NCI-H2171 (cell line): ENCODE measurements around the gene HSFX2.
"Not testable (repeated sequence)": the region's sequence is repeated elsewhere in the genome, so short reads cannot be mapped to it uniquely, and the experiment has no call there.

ENCODE experiments used
- DNase-seq: peaks from one replicate; lab custom pipeline; 2025; lab: John Stamatoyannopoulos, UW

Gene HSFX2

DNA sequence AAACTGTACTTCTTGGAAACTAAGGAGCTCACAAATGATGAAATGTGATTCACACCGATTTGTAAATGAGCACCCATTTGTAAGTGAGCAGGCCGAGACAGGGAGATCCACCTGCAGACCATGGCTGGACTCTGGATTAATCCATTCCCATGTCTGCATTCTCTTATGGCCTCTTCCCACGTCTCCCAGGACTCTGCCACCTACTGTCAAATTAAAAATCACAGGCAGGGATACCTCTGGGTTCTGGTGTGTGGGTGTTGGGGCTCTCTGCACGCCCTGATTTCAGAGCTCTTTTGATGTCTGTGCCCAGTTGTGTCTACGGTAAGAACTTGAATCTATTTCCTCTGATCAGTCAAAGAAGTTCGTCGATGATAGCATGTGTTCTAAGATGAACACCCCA lies 4.1 kb downstream of the HSFX2 start:
- not testable (repeated sequence) for DNase-seq

DNA sequence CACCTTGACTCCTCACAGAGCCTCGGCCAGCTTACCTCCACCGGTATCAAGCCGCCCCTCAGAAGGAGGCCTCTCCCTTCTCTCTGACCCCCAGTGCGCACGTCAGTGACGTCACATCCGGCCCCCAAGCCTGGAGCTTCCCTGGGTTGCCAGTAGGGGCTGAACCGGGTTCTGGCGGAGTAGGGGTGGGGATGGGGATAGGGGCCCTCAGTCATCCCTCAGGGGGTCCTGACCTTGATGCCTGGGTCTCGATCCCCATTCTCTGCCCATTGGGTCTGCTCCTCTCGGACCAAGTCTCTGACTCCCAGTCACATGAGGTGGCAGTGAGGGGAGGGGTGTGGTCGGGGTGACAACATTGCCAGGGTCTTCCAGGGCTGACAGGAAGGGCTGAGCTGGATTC lies 7.8 kb downstream of the HSFX2 start, which contains the start of gene MAGEA9B:
TSS of gene MAGEA9B (minus strand) at position 101 of the 400 bp plus-strand sequence. CDS start 4,280 bp downstream, outside the sequence.
- not testable (repeated sequence) for DNase-seq

DNA sequence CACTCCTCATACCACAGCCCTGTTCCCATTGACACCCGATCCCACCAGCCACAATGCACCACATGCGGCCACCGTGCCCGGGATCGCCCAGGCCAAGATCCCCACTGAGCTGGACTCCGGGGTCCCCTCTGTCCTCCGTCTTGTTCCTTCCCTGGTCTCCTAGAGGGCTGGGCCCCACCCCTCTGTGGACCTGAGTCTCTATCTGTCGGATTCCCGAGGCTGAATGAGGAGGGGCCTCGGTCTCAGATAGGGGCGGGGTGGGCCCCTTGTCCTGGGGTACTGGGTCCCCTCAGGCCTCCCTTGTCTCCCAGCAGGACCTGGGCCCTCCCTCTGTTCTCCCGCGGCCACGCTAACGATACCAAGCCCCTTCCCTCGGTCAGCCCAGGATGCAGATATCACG lies 9.5 kb downstream of the HSFX2 start:
- not testable (repeated sequence) for DNase-seq

DNA sequence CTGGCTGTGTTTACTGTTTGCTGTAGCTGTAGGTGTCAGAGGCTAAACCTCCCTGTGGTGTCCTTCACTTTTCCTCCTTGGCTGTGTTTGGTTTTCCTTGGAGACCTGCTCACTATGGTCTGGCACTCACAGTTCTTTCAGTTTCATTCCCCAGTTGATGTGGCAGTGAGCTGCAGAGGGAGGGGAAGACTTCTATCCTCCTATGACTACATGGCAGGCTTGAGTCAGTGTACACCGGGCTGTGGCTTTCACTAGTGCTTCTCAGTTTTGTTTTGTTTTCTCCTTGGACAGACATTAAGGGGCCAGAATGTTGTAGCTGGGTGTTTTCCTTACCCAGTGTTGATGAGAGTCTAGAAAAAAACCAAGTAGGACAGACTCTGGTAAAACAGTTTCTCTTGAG lies 21.7 kb downstream of the HSFX2 start:
- not testable (repeated sequence) for DNase-seq

DNA sequence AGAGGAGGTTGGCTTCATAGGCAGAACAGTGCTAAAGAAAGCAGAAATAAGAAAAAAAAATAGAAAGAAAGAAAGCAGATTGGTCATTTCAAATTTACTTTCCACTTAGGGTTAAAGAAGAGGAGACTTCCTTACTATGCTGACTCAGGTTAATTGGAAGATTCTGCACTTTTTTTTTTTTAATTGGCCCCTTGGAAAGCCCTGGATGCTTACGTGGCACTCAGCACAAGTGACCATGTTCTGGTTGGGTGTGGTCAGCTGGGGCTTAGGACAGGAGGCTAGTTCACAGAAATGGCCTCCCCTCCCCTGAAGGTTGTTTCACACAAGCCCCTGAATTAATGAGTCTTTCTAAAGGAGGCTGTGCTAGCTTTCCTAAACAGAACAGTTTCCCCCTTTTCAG lies 22.4 kb downstream of the HSFX2 start:
- DNase-seq: no peak

DNA sequence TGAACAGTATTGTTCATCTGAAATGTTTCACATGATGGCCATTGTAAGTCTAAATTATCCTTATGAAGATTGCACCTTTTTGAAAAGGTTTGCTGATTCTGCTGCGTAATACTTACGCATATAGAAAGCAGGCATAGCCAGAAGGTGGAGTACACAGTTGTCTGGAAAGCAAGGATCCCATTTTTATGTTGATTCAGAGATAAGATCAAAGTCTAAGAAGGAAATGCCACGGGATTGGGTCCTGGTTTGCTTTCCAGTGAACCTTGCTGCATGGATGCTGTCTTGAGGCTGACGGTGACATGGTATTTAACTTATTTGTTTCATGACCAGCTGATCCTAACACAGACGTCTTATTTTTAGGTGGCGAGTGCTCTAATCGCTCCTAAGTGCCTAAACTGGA lies 23.3 kb downstream of the HSFX2 start:
- DNase-seq: no peak

DNA sequence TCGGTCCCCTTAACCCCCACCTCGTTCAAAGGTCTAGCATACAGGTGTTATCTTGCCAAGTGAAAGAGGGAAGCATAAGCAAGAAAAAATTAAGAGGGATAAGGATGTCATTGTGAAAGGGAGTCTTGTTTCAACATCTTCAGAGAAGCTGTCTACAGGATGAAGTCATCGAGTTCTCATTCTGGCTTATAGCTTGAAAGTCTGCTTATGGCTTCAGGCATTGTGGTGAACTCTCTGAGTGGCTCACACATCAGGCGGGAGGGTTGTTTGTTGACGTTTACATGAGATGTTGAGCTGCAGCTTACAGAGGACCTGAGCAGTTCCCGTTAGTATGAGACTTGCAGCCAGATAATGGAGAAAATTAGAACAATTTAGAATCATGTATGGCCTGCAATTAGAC lies 24.4 kb downstream of the HSFX2 start:
- no peak for DNase-seq

DNA sequence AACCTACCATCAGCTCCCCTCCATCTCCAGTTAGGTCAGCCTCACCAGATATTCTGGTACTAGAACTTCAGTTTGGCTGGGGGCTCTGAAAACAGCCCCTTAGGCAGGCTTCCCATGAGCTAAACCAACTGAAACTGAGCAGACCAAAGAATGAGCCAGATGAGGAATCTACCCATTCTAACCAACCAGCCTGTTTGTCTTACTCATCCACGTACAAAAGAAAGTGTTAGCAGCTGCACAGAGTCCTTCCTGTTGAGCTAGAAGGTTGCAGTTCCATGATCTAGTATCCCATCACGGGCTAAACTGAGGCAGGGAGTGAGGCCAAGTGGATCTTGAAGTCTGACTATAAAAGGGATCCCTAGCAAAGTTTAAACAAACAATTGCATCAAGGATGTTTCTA lies 25.3 kb downstream of the HSFX2 start:
- DNase-seq: no peak

DNA sequence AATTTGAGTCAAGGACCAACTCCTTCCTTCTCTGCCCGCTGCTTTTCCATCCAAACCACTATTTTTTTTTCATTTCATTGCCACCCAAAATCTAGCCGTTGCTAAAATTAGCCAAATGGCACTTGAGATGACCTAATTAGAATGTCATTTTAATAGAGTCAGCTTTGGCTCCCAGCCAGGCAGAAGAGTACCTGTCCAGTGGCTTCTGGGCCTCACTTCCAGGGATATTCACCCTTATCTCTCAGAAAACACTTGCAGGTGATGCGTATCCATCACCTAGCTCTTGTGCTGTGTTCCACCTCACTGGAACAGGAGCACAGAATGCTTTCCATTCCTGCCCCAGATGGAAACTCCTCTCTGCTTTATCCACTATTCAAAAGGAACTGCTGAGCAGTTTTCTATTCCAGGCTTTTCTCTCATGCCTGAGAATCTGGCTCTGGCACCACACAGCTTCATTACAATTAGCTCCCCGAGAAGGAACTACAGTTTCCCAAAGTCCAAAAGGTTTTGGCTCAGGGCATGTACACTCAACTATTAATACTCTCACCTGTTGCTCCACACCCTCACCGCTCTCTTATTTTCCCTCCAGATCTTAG lies 26.3 kb downstream of the HSFX2 start:
- DNase-seq: no peak

DNA sequence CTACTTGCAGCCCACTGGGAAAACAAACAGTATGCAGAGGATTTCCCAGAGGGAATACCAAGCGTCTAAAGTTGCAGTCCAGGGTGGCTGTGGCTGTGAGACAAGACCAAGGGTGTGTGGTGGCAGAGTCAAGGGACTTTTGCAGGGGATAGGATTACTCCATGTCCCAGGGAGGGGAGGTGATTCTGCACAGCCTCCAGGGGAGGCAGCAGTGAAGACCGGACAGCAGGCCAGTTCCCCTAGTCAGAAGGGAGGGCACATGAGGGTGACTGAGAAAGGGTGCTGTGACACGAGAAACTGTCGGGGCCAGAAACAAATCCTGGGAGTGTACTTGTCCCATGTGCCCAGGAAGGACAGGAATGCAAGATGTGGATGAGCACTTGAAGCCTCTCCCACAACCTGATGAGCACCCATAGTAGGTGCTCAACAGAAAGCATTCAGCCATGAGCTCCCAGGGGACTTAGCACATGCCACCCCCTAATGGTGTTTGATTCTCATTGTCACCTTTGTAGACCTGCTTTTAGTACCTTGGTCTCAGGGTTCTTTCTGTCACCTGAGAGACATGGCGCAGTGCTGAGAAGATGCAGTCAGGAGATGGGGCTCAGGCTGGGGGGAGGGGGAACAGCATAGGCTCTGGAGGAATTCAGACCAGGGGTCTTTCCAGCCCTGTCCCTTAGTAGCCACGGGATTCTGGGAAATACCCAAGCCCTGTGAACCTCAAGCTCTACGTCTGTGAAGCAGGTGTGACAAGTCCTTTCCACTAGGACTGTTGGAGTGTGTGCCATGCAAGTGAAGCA lies 27.3 kb downstream of the HSFX2 start:
- no peak for DNase-seq

DNA sequence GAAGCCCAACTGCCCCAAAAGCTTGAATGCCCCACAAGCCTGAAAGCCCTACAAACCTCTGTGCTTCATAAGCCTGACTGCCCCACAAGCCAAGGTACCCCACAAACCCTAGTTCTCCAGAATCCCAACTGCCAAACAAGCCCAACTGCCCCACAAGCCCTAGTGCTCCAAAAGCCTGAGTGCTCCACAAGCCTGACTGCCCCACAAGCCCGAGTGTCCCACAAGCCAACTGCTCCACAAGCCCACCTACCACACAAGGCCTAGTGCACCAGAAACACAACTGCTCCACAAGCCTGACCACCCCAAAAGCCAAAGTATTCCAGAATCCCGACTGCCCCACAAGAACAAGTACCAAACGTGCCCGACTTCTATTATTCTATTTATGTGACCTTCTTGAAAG lies 31.8 kb downstream of the HSFX2 start:
- no peak for DNase-seq

DNA sequence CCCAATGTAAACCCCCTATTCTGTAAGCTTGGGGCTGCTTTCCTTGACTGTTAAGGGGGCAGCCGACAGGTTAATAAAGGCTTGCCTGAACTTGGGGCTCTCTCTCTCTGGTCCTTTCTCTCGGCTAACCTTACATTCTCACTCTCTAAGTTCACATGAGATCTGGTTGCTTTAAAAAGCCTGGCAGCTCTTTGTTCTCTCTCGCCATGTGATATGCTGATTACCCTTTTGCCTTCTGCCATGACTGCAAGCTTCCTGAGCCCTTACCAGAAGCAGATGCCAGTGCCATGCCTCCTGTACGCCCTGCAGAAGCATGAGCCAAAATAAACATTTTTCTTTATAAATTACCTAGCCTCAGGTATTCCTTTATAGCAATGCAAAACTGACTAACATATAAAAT lies 39.9 kb downstream of the HSFX2 start:
- not testable (repeated sequence) for DNase-seq

DNA sequence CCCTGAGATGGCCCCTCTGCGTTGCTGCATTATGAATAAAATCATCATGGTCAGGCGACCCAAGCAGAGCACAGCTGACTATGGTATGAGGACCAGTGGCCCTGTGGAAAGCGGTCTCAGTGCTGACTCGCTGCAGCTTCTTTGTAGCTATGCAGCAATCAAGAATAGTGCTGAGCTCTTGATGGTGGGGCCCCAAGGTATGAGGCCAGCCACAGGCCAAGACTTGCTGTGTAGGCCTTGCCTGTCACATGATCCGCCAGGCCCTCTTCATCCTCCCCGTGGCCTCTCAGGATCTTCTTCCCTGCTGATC lies 43.2 kb downstream of the HSFX2 start:
- not testable (repeated sequence) for DNase-seq

DNA sequence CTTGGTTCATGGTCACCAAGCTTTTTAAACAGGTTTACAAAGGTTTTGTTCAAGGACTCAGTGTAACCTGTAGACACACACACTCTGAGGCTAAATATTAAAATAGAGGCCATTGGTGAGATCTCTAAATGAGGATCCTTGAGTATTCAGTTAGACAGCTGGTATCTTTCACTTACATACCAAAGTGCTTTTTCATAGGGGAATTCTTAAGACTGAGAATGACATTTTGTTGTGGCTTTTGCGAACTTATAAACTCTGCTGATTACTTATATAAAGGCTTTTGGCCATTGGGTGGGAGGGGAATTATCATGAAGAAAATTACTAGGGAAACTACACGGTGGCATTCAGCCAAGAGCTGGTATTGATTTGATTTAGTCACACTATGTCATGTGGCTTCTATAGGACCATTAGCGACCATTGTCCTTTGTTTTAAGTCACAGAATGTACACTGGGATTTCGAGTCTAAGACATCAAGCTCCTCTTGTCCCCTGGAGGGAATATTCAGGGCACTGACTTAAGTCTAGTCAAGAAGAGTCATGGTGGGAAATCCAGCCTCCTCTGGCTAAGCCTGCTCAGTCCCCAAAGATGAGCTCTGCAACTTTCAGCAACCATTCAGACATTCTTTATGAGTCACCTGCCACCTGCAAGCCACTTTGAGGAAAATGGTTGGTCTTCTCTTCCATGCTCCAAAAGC lies 43.7 kb downstream of the HSFX2 start:
- not testable (repeated sequence) for DNase-seq

DNA sequence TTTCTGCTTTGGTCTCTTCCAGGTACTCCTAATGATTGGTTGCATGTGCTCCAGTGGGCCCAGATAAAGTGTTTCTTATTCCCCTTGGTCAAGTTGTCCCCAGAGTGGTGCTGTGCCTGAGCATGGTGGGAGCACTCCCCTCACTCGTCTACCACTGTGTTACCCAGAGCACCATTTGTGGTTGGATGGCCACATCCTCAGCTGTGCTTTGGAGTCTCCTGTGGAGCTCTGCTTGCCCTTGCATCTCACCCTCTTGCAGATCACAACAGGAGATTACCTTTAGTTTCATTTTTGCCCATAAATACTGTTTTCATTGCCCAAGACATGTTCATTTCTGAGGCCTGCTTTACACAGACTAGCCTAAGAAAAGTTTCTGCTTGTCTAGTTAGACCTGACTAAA lies 44.7 kb downstream of the HSFX2 start:
- DNase-seq: not testable (repeated sequence)

DNA sequence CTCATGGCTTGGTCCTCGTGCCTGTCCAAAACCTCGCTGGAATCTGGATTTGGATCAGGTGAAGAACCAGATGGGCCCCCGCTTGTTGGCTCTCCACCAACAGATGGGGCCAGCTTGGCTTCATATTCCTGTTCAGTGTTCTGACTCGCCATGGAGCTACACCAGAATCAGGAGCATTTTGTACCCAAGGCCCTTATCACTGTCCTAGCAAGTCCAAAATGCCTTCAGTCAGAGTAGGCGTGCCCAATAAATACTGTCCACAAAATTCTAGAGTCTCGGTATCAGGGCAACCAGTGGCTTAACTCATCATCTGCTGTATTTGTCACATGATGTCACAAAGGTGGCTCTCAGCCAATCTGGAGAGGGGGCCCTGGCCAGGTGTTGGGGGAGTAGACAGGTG lies 45.4 kb downstream of the HSFX2 start, which contains the start of gene HSFX3:
TSS of gene HSFX3 (minus strand) at position 224 of the 400 bp plus-strand sequence. CDS start at position 152, 72 bp downstream.
- DNase-seq: not testable (repeated sequence)

DNA sequence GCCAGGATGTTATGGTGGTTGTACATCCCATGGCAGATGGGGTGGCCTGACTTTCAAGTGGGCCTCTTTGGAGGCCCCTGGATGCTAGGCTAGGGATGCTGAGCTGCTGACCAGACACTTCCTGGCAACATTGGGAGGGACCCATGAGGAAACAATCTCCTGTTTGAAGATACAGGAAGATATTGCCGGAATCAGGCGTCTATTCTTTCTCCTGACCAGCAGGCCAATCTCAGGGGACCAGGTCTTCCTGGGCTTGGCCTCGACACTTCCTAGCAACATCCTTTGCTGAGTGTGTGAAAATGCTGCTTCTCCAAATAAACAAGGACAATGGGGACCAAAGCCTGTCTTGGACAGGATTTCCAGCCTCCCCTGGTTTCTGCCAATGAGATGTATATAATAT lies 47.3 kb downstream of the HSFX2 start:
- DNase-seq: not testable (repeated sequence)

DNA sequence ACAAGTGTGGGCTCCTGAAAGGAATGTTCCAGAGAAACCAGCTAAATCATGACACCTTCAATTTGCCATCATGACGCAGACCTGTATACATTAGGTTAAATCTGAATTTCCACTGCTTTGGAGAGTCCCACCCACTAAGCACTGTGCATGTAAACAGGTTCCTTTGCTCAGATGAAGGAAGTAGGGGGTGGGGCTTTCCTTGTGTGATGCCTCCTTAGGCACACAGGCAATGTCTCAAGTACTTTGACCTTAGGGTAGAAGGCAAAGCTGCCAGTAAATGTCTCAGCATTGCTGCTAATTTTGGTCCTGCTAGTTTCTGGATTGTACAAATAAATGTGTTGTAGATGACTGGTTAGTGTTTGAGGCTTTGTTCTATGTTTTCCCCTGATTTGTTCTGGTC lies 48.2 kb downstream of the HSFX2 start:
- not testable (repeated sequence) for DNase-seq

DNA sequence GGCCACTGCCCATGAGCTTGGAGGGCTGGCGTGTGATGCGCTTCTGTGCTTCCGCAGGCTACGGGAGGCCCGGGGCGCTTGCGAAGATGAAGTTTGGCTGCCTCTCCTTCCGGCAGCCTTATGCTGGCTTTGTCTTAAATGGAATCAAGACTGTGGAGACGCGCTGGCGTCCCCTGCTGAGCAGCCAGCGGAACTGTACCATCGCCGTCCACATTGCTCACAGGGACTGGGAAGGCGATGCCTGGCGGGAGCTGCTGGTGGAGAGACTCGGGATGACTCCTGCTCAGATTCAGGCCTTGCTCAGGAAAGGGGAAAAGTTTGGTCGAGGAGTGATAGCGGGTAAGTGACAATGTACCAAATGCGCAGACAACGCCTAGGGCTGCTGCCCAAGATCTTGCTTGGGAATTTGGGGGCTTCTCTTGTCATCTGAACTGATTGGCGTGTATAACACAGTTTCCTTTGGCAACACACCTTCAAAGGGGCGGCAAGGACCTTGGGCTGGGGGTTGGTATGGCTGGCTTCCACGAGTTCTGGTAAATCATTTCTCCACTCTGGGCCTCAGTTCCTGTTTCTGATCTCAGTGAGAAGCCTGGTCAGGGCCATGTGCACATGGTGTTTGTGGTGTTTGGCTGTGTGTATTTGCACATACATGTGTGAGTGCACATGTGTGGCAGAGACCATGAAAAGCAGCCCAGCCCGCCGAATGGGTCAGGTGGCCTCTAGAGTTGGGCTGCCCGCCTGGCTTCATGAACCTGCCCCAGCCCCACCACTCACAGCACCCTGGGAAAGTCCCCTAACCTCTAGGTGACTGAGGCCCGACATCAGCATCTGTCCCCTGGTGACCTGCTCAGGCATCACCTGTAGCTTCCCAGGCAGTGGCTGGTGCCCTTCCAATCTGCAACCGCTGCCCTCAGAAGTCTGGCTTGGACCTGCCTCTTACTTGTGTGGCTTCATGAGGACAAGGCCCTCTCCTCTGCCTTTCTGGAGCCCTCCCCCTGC lies 49.3 kb downstream of the HSFX2 start:
- not testable (repeated sequence) for DNase-seq
